Neural crest cell (in vitro differentiated cells): Measurements from ENCODE around the gene RPTOR. TPM values are rescaled to one million over a fixed set of nuclear protein-coding genes. Genes with fewer than 3 reads are reported as not detected.

Experiments
- DNase-seq: peaks from one replicate; pipeline ENCODE4 v3.0.0; 2021; ENCODE audit warnings: low read depth, mixed read lengths, low spot score
- H3K27ac Mint-ChIP-seq: one replicate; pipeline ENCODE4 v1.8.0; 2021; ENCODE audit warnings: mild to moderate bottlenecking, mixed read lengths; ENCODE audit not compliant: unreplicated experiment
- H3K27me3 Mint-ChIP-seq: 2 replicates; pipeline ENCODE4 v1.8.0; 2021; ENCODE audit warnings: low read depth, mild to moderate bottlenecking, mixed read lengths
- H3K36me3 Mint-ChIP-seq: 2 replicates; pipeline ENCODE4 v1.8.0; 2021; ENCODE audit warnings: low read depth, mild to moderate bottlenecking, mixed read lengths
- H3K4me1 Mint-ChIP-seq: 2 replicates; pipeline ENCODE4 v1.8.0; 2021; ENCODE audit warnings: mixed read lengths
- H3K4me3 Mint-ChIP-seq: one replicate; pipeline ENCODE4 v1.8.0; 2021; ENCODE audit warnings: mild to moderate bottlenecking, mixed read lengths
- H3K9me3 Mint-ChIP-seq: 2 replicates; pipeline ENCODE4 v1.8.0; 2021; ENCODE audit warnings: mixed read lengths
- CTCF ChIP-seq: fragments of 200-600 bp; sonication (generic); conservative IDR thresholded peaks from 2 replicates; pipeline ENCODE4 v1.5.0; 2021; ENCODE audit warnings: antibody characterized with exemption, mild to moderate bottlenecking
- total RNA-seq: library from RNA; stranded (reverse); gene quantifications from 2 replicates; pipeline ENCODE4 v1.2.1, GENCODE V29; 2021

RPTOR gene
- total RNA-seq, 1 donor from 2014 or later, result 41.1 TPM

- DNase-seq, result no peak
- H3K36me3 Mint-ChIP-seq, result peaks cover 3% of the 10 kb centered on the region
- H3K27me3 Mint-ChIP-seq, result no peaks in the 10 kb centered on the region
- no peak overlapping the region for H3K4me3 Mint-ChIP-seq
- H3K27ac Mint-ChIP-seq, result no peak overlapping the region
- H3K4me1 Mint-ChIP-seq, result peaks cover 18% of the 10 kb centered on the region
- TF ChIP-seq CTCF, result no peak
- H3K9me3 Mint-ChIP-seq, result no peaks in the 10 kb centered on the region
Observed at GRCh38 chr17:80820331-80820730, 275.7 kb downstream of the RPTOR start.

GRCh38 chr17:80821546-80821945 is 276.9 kb downstream of the RPTOR start:
- peaks cover 3% of the 10 kb centered on the region for H3K36me3 Mint-ChIP-seq
- no peak overlapping the region for H3K4me3 Mint-ChIP-seq
- H3K4me1 Mint-ChIP-seq, result peaks cover 18% of the 10 kb centered on the region
- no peaks in the 10 kb centered on the region for H3K9me3 Mint-ChIP-seq
- H3K27ac Mint-ChIP-seq, result peak overlapping the region; percentile 81
- H3K27me3 Mint-ChIP-seq, result no peaks in the 10 kb centered on the region
- DNase-seq, result no peak
- no peak for TF ChIP-seq CTCF

GRCh38 chr17:80822021-80822699 is 277.5 kb downstream of the RPTOR start:
- no peak overlapping the region for H3K4me3 Mint-ChIP-seq
- DNase-seq, result no peak
- H3K4me1 Mint-ChIP-seq, result peaks cover 18% of the 10 kb centered on the region
- no peak overlapping the region for H3K27ac Mint-ChIP-seq
- no peak for TF ChIP-seq CTCF
- H3K27me3 Mint-ChIP-seq, result no peaks in the 10 kb centered on the region
- peaks cover 3% of the 10 kb centered on the region for H3K36me3 Mint-ChIP-seq
- no peaks in the 10 kb centered on the region for H3K9me3 Mint-ChIP-seq

- DNase-seq, result no peak
Observed at GRCh38 chr17:80822700-80823410, 278.2 kb downstream of the RPTOR start.

More at GRCh38 chr17:80822700-80823410, 278.2 kb downstream of the RPTOR start:
- peaks cover 3% of the 10 kb centered on the region for H3K36me3 Mint-ChIP-seq
- H3K4me3 Mint-ChIP-seq, result no peak overlapping the region
- TF ChIP-seq CTCF, result no peak
- no peaks in the 10 kb centered on the region for H3K9me3 Mint-ChIP-seq
- H3K27ac Mint-ChIP-seq, result no peak overlapping the region
- no peaks in the 10 kb centered on the region for H3K27me3 Mint-ChIP-seq
- H3K4me1 Mint-ChIP-seq, result peaks cover 18% of the 10 kb centered on the region
